ENCODE results near the gene CCDC12.

Gene CCDC12

GRCh38 chr3:46976326-46977190, at the start of gene CCDC12:
TSS of gene CCDC12 (minus strand) at chr3:46976745. CDS start at chr3:46976732, 13 bp downstream.
- no peaks in the 10 kb centered on the region for H3K9me3 ChIP-seq
- H3K27me3 ChIP-seq, result no peaks in the 10 kb centered on the region
- peak; percentile 99 for DNase-seq
- H3K4me1 ChIP-seq, result peaks cover 0 to 71% (median 47%) of the 10 kb centered on the region in 4 donors
- H3K4me3 ChIP-seq, result peak within 1 kb of the TSS; percentile 66 to 71
- intact Hi-C loops (cut with DNase I; ENCODE audit: low total_unique reads), result loop anchor here (2.0 kb wide), 1 partner anchor 40 kb away; no protein-coding TSS in a partner anchor
- no peaks in the 10 kb centered on the region for H3K36me3 ChIP-seq
- H3K27ac ChIP-seq, result peak within 1 kb of the TSS; percentile 91 to 95
- no peak for TF ChIP-seq CTCF (IDR thresholded peaks at IDR 0.05)

- Histone ChIP-seq H3K4me1 (peaks cover 0 to 9% (median 4%) of the 10 kb centered on the region in 4 donors), H3K9me3 (no peaks in the 10 kb centered on the region), H3K27me3 (no peaks in the 10 kb centered on the region), H3K27ac (no peak overlapping the region), H3K36me3 (no peaks in the 10 kb centered on the region), H3K4me3 (no peak overlapping the region)
- no peak for DNase-seq
- TF ChIP-seq CTCF (IDR thresholded peaks at IDR 0.05), result no peak
- intact Hi-C loops (cut with DNase I; ENCODE audit: low total_unique reads), result no loop called here
Observed at GRCh38 chr3:47024932-47025331, 48.4 kb upstream of the CCDC12 start.

DNA sequence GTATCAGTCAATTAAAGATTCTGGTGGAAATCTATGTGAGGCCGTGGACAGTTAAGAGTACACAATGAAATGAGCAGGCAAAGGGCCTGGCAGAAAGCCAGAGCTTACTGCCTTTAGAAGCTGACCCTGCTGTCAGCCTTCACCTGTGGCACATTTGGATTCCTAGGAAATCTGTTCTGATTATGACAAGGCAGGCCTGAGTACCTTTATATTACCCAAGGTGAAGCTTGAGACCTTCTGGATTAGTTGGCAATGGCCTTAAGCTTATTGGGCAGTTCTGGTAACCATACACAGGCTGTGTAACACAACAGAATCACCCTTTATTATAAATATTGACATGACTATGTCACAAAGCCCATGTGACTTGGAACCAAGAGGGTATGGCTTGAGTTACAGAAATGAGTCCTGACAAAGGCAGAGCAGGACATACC, 46.1 kb upstream of the CCDC12 start:
- Histone ChIP-seq H3K9me3 (no peaks in the 10 kb centered on the region), H3K27me3 (no peaks in the 10 kb centered on the region), H3K4me1 (peaks cover 0 to 9% (median 4%) of the 10 kb centered on the region in 4 donors), H3K36me3 (peaks cover 14 to 22% (median 17%) of the 10 kb centered on the region in 3 donors), H3K27ac (no peak overlapping the region), H3K4me3 (no peak overlapping the region)
- TF ChIP-seq CTCF (IDR thresholded peaks at IDR 0.05), result no peak
- no peak for DNase-seq
- intact Hi-C loops (cut with DNase I; ENCODE audit: low total_unique reads), result no loop called here

GRCh38 chr3:47020311-47020710, 43.8 kb upstream of the CCDC12 start:
- intact Hi-C loops (cut with DNase I; ENCODE audit: low total_unique reads), result no loop called here
- H3K9me3 ChIP-seq, result no peaks in the 10 kb centered on the region
- no peaks in the 10 kb centered on the region for H3K27me3 ChIP-seq
- DNase-seq, result no peak
- no peak overlapping the region for H3K27ac ChIP-seq
- peaks cover 0 to 9% (median 4%) of the 10 kb centered on the region in 4 donors for H3K4me1 ChIP-seq
- TF ChIP-seq CTCF (IDR thresholded peaks at IDR 0.05), result no peak
- H3K4me3 ChIP-seq, result no peak overlapping the region
- H3K36me3 ChIP-seq, result peaks cover 20 to 39% (median 38%) of the 10 kb centered on the region in 3 donors

DNA sequence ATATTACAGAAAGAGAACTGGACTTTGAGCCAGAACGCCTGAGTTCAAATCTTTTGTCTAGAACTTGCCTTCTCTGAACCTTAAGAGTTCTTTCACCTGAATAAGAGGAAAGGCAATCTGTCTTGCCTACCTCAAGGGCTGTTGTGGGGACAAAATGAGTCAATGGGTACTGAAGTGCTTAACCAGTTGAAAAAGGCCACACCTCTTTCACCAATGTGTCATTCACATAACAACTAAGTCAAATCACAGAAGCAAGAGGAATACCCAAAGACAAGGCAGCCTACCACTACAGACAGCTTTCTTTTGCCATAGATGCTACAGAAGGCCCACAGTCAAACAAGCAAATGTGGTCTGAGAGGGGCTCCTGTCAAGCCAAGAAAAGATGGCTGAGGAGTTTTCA, 42.7 kb upstream of the CCDC12 start:
- H3K27ac ChIP-seq, result no peak overlapping the region
- peaks cover 0 to 9% (median 4%) of the 10 kb centered on the region in 4 donors for H3K4me1 ChIP-seq
- H3K27me3 ChIP-seq, result no peaks in the 10 kb centered on the region
- H3K9me3 ChIP-seq, result no peaks in the 10 kb centered on the region
- no peak for TF ChIP-seq CTCF (IDR thresholded peaks at IDR 0.05)
- H3K4me3 ChIP-seq, result no peak overlapping the region
- peaks cover 20 to 50% (median 45%) of the 10 kb centered on the region in 3 donors for H3K36me3 ChIP-seq
- DNase-seq, result no peak
- intact Hi-C loops (cut with DNase I; ENCODE audit: low total_unique reads), result no loop called here

All from tibial artery (tissue), 4 donors.